Activated CD4-positive, alpha-beta T cell treated with anti-CD3 and anti-CD28 coated beads for 24 hours (primary cell): Measurements from ENCODE around the gene ELF2.
A peak's percentile ranks its signal among the peaks of the same experiment; 100 is the strongest.
"Not testable (repeated sequence)": the region's sequence is repeated elsewhere in the genome, so short reads cannot be mapped to it uniquely, and the experiment has no call there.

Experiments used
- DNase-seq, 2 donors: peaks; one replicate each; pipeline ENCODE4 v3.0.0-alpha.2; 2020; ENCODE audit warnings: low read depth in 2 of 2

ELF2 gene

DNA sequence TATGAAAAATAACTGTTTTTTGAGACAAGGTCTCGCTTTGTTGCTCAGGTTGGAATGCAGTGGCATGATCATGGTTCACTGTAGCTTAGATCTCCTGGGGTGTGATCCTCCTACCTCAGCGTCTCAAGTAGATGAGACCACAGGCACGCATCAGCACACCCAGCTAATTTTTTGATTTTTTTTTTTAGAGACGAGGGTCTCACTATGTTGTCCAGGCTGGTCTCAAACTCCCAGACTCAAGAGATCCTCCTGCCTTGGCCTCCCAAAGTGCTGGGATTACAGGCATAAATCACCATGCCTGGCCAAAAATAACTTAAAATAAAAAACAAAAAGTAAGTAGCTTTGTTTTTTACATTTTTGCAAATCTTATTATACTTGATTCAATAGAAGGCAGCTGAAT lies 98.1 kb downstream of the ELF2 start:
- DNase-seq = no peak

DNA sequence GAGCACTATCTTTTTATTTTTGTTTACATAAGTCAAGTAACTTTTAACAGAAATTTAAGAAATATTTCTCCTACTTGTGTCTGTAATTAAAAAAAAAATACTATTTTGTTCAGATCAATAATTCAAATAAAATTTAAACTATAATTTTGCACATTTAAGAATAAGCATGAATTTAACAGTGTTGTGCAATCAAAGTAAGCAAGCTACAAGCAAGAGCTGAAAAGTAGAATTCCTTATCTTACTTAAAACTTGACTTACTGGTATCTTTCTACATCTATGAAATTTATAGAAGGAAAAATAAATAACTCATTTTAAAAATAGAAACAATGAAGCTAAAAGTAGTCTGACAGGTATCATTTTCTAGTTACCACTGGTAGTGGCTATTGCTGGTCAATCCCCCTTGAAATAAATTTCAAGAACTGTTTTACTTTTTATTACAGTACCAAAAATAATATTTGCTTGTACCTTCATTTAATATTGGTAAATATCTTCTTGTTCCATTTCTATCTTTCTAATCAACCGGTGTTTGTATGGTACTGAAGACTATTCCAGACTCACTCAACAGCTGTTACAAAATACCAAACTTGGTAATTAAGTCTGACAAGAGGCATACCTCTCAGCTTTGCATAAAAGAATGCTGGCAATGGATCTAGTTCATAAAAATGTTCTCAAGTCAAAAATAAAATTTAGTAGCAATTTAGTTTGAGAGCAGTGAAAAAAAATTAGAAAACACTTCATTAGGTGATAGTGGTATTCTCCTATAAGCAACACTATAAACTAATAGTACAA lies 99.3 kb downstream of the ELF2 start:
- DNase-seq = no peak

DNA sequence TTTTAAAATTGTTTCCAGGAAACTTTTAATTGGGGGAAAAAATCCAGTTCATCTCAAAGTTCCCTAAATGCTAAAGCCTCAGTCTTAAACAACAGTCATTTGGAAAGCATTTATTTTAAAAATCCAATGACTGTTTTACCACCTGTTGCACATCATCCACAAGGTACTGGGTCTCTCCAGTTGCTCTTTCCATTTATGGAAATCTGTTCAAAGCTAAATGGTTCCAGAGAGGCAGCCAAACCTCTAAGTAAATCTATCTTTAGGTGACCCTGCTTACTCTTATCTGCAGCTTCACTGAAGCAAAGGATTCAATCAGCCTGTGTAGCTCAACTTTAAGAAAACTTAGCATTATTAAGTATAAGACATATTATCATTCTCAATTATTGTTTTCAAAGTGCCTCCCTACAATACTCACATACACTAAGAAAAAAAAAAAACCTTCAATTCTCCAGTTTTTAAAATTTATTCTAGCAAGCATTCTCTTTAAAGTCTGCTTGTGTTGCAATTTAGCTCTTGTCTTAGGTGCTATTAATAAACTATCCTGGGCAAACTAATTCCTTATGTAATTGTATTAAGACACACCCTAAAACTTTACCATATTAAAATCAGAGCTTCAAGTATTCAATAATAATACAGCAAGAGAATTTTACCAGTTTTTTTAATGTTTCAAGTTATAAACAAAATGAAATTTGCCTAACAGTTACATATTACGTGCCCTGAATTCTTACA lies 100.8 kb downstream of the ELF2 start:
- no peak for DNase-seq

GRCh38 chr4:139060591-139060990 lies 116.4 kb downstream of the ELF2 start:
- no peak for DNase-seq

- not testable (repeated sequence) for DNase-seq
These were observed 118.0 kb downstream of the ELF2 start for GRCh38 chr4:139059026-139059425.

DNA sequence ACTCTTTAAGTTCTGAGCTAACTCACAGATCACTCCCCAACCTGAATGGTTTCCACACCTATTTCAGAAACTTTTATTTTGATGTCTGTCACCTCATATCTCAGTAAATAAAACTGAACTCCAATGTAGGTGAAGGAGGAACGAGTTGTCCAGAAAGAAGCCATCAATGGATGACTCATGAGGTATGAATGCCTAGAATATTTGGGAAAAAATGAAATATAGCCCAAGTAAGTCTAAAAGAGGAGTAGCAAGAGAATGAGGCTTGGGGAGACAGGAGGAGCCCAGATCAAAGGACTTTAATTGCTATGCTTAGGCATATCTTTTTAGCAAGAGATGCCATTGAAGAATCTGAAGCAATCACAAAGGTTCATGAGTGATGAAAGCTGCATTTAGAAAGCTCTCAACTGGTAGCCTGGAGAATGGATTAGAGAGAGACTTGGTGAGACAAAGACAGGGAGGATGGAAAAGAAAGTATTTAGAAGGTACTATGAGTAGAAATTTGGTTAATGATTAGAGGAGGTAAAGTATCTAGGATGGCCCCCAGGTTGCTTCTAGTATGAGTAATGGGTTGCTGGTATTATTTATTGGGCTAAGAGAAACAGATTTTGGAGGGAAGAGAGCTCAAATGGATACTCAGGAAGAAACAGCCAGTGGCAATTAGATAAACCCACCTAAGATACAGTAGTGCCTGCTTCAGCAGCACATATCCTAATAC lies 122.1 kb downstream of the ELF2 start:
- DNase-seq = no peak

GRCh38 chr4:139053909-139054308 lies 123.1 kb downstream of the ELF2 start:
- DNase-seq = no peak

DNA sequence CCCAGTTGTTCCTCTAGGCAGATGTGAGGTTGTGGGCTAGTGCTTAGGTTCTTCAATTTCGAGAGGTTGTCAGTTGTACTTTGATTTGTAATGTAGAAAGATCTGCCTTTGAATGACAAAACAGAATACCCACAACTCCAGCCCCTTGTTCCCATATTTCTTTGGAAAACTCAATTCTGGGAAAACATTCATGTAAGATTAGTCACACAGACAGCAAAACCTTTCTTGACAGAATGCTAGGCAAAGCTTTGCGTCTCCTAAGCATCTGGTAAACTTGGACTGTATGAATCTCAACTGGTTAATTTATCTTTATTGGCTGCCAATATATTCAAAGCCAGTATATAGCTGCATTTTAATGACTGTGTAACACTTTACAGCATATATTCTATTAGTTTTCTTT lies 126.6 kb downstream of the ELF2 start:
- no peak for DNase-seq

- DNase-seq = no peak
These were observed 129.0 kb downstream of the ELF2 start for GRCh38 chr4:139048026-139048425.

DNA sequence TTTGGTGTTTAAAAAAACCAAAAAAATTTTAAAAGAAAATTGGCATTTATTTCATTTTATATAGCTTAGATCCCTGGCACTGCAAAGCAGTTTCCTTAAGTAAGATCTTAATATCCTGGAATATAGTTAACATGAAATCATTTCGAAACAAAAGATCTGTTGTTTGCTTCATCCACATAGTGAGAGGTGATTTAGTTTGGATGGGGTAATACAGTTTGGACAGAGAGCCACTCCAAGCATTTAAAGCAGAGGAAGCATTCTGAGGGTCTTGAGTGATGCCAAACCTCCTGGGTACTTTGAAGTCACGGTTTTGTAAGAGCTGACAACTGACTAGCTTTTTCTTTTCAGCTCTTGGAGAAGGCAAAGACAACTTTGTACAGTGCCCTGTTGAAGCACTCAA lies 132.7 kb downstream of the ELF2 start:
- DNase-seq = no peak

DNA sequence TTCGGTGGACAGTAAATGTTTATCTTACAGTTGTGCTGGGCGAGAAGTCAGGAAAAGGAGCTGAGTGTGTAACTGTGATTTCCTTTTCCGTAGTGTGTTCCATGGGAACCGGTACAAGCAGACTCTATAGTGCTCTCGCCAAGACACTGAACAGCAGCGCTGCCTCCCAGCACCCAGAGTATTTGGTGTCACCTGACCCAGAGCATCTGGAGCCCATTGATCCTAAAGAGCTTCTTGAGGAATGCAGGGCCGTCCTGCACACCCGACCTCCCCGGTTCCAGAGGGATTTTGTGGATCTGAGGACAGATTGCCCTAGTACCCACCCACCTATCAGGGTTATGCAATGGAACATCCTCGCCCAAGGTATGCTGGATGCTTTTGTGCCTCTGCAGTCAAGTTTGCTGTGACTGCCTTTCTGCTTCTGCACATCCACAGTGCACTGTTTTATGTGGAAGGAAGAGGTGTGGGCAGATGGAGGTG lies 134.0 kb downstream of the ELF2 start:
- DNase-seq = no peak

- DNase-seq = no peak
These were observed 138.1 kb downstream of the ELF2 start for GRCh38 chr4:139038874-139039443.

GRCh38 chr4:139036885-139037284 lies 140.1 kb downstream of the ELF2 start:
- DNase-seq = no peak

GRCh38 chr4:139035650-139036049 lies 141.4 kb downstream of the ELF2 start:
- no peak for DNase-seq

GRCh38 chr4:139030614-139031235 lies 146.3 kb downstream of the ELF2 start:
- peak; percentile 45 to 47 for DNase-seq

- not testable (repeated sequence) for DNase-seq
These were observed 147.1 kb downstream of the ELF2 start for GRCh38 chr4:139029866-139030363.

DNA sequence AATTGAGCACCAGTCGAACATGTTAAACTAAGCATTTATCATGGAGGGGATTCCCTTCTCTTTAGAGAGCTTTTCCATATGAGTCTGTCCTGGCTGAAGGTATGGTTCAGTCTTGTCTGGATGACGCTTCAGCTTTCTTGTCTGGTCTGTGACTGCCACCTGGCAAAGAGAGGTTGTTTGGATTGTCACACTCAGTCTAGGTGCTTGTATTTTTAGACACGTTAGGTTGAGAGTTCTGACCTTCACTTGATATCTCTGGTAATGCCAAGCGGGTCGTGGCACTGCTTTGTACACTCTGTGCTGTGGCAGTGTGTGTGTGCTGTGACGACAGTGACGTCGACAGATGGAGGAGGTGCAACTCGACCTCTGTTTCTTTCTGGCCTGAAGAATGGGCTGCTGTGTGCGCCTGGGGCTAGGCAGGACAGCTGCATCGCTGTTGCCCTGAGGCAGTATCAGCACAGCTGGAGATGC lies 148.8 kb downstream of the ELF2 start:
- DNase-seq = no peak

GRCh38 chr4:139027776-139028175 lies 149.2 kb downstream of the ELF2 start:
- DNase-seq = no peak

DNA sequence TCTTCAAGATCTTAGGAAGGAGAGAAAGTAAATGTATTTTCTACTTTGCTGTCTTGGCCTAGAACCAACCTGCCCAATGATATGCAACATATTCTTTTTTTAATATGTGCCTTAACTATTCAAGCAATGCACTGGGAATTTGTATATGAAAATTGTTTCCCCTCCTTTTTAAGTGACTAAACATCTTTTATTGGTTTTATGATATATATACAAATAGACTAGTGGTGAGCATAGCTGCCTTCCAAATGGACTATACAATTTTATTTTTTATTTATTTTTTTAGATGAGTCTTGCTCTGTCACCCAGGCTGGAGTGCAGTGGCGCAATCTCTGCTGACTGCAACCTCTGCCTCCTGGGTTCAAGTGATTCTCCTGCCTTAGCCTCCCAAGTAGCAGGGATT lies 151.2 kb downstream of the ELF2 start:
- DNase-seq = no peak

- no peak for DNase-seq
These were observed 152.3 kb downstream of the ELF2 start for GRCh38 chr4:139024686-139025085.

GRCh38 chr4:139022835-139023234 lies 154.2 kb downstream of the ELF2 start:
- DNase-seq = no peak
